ENCODE results near the gene PRKRA. TPM values are rescaled to one million over a fixed set of nuclear protein-coding genes. Genes with fewer than 3 reads are reported as not detected.

The PRKRA gene
- total and polyA plus RNA-seq, 9 of the 15 experiments (the other 6 are each of a cell fraction or from before 2014, with no cell fraction given), result 14.1 to 78.1 (median 52.3) TPM

DNA sequence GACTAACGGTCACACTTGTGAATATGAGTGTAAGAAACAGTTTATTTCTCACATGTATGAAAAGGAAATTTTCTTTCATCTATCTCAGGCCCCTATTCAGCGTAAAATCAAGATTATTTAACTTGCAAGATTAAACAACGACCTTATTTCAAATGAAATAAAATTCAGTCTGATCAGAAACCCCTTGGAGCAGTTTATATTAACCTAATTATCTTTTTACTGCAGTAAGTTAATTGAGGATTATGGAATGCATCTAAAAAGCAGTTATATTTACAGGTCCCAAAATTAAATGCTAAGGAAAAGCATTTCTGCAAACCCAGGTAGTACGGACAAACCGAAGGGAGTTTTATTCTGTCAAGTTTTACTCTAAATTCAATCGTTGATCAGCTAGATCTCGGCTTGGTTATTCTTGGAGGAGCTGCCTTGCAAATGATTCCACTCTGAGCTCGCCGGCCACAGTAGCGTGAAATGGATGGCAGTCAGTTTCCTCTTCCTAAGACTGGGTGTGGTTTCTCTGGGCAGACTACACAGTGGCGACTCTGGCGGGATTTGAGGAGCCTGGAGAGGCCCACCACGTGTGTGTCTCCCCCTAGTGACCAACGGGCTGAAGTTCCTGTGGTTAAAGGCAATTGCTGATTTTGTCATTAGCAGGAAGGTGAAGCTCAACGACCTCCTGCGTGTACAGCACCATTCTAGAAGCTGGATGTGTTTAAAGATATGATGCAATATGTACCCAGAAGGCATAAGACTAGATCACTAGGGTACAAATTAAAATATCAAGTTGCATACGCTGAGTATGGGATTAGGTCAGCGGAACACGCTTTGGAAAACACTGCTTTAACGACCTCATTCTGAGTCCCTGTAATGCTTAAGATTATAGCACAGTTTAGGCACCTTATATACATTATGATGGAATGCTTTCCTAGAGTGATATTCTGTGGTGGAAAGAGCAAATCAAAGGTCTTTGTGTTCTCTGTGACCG lies 36.4 kb downstream of the PRKRA start (continued):
- no peak for TF ChIP-seq ZNF696 (CRISPR knock-in tag; conservative IDR thresholded peaks at IDR 0.05)
- no peak for TF ChIP-seq NCOA2 (IDR thresholded peaks at IDR 0.05; ENCODE audit: partially characterized antibody in 2 of 2)
- no peak for TF ChIP-seq RBM17 (IDR thresholded peaks at IDR 0.05; ENCODE audit: borderline replicate concordance, low read depth, low read length)
- TF ChIP-seq SMARCB1 (IDR thresholded peaks at IDR 0.05; ENCODE audit: insufficient read length, low read depth), result no peak
- no peak for TF ChIP-seq ATF1 (CRISPR knock-in tag; IDR thresholded peaks at IDR 0.05)
- TF ChIP-seq ATF1 (tag; IDR thresholded peaks at IDR 0.05), result no peak; the same call in none of the 2 replicates
- no peak for TF ChIP-seq PCBP2 (IDR thresholded peaks at IDR 0.05; ENCODE audit: low read depth, low read length, poor library complexity, severe bottlenecking)
- TF ChIP-seq PYGO2 (tag; IDR thresholded peaks at IDR 0.05), result no peak
- TF ChIP-seq DIDO1 (tag; IDR thresholded peaks at IDR 0.05; ENCODE audit: low read depth), result peak; percentile 24; the same call in 1 of the 2 replicates
- TF ChIP-seq, protein P1, sequence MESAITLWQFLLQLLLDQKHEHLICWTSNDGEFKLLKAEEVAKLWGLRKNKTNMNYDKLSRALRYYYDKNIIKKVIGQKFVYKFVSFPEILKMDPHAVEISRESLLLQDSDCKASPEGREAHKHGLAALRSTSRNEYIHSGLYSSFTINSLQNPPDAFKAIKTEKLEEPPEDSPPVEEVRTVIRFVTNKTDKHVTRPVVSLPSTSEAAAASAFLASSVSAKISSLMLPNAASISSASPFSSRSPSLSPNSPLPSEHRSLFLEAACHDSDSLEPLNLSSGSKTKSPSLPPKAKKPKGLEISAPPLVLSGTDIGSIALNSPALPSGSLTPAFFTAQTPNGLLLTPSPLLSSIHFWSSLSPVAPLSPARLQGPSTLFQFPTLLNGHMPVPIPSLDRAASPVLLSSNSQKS (CRISPR knock-in tag; IDR thresholded peaks at IDR 0.05), result no peak
- TF ChIP-seq EZH2 (IDR thresholded peaks at IDR 0.05; ENCODE audit: borderline replicate concordance, low read depth, low read length), result no peak
- TF ChIP-seq, protein P2, sequence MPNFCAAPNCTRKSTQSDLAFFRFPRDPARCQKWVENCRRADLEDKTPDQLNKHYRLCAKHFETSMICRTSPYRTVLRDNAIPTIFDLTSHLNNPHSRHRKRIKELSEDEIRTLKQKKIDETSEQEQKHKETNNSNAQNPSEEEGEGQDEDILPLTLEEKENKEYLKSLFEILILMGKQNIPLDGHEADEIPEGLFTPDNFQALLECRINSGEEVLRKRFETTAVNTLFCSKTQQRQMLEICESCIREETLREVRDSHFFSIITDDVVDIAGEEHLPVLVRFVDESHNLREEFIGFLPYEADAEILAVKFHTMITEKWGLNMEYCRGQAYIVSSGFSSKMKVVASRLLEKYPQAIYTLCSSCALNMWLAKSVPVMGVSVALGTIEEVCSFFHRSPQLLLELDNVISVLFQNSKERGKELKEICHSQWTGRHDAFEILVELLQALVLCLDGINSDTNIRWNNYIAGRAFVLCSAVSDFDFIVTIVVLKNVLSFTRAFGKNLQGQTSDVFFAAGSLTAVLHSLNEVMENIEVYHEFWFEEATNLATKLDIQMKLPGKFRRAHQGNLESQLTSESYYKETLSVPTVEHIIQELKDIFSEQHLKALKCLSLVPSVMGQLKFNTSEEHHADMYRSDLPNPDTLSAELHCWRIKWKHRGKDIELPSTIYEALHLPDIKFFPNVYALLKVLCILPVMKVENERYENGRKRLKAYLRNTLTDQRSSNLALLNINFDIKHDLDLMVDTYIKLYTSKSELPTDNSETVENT (CRISPR knock-in tag; IDR thresholded peaks at IDR 0.05), result no peak
- no peak for TF ChIP-seq U2AF1 (optimal IDR thresholded peaks at IDR 0.05; ENCODE audit: low read depth, low read length)
- TF ChIP-seq KAT7 (CRISPR knock-in tag; IDR thresholded peaks at IDR 0.05; ENCODE audit: borderline replicate concordance), result 0 out of 2 replicates have a peak, but pooled peaks have one; percentile 3
- no peak for TF ChIP-seq PURB (CRISPR knock-in tag; IDR thresholded peaks at IDR 0.05; ENCODE audit: low read depth)
- TF ChIP-seq, protein P3, sequence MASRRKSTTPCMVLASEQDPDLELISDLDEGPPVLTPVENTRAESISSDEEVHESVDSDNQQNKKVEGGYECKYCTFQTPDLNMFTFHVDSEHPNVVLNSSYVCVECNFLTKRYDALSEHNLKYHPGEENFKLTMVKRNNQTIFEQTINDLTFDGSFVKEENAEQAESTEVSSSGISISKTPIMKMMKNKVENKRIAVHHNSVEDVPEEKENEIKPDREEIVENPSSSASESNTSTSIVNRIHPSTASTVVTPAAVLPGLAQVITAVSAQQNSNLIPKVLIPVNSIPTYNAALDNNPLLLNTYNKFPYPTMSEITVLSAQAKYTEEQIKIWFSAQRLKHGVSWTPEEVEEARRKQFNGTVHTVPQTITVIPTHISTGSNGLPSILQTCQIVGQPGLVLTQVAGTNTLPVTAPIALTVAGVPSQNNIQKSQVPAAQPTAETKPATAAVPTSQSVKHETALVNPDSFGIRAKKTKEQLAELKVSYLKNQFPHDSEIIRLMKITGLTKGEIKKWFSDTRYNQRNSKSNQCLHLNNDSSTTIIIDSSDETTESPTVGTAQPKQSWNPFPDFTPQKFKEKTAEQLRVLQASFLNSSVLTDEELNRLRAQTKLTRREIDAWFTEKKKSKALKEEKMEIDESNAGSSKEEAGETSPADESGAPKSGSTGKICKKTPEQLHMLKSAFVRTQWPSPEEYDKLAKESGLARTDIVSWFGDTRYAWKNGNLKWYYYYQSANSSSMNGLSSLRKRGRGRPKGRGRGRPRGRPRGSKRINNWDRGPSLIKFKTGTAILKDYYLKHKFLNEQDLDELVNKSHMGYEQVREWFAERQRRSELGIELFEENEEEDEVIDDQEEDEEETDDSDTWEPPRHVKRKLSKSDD (conservative IDR thresholded peaks at IDR 0.05; ENCODE audit: low read length), result peak; percentile 94; the same call in 1 of the 2 replicates
- peak; percentile 41 for TF ChIP-seq POLR2B (IDR thresholded peaks at IDR 0.05; ENCODE audit: low read depth, partially characterized antibody)
- peak; percentile 16; the same call in 1 of the 2 replicates for TF ChIP-seq ZNF239 (CRISPR knock-in tag; IDR thresholded peaks at IDR 0.05)
- TF ChIP-seq DPF2 (IDR thresholded peaks at IDR 0.05), result peak; percentile 72; the same call in 1 of the 2 replicates
- TF ChIP-seq NR2C2 (CRISPR knock-in tag; IDR thresholded peaks at IDR 0.05), result 0 out of 2 replicates have a peak, but pooled peaks have one; percentile 71
- no peak for TF ChIP-seq NR2C2 (tag; IDR thresholded peaks at IDR 0.05)
- TF ChIP-seq ZNF282 (CRISPR knock-in tag; IDR thresholded peaks at IDR 0.05), result no peak
- peak; percentile 55 for TF ChIP-seq GATAD2B (IDR thresholded peaks at IDR 0.05; ENCODE audit: borderline replicate concordance)

Measured in K562 (cell line).